ENCODE measurements around the gene GALNT9.

GRCh38 chr12:132282950-132283771, 46.2 kb downstream of the GALNT9 start:
- TF ChIP-seq CTCF (IDR thresholded peaks at IDR 0.05) (no peak), EZH2 (IDR thresholded peaks at IDR 0.05; ENCODE audit: borderline replicate concordance, insufficient read depth, low read depth, low read length, poor library complexity, severe bottlenecking) (no peak)

Measured in B cell (primary cell).